GM12872 (cell line): ENCODE data around the gene FCN2.

ENCODE experiments used
- TF ChIP-seq, protein P1 (sequence below): IDR thresholded peaks from 3 replicates; pipeline ENCODE4 v1.5.1; 2011; ENCODE audit warnings: low read depth, mild to moderate bottlenecking, low read length, moderate library complexity; ENCODE audit not compliant: insufficient read depth

FCN2 gene

DNA sequence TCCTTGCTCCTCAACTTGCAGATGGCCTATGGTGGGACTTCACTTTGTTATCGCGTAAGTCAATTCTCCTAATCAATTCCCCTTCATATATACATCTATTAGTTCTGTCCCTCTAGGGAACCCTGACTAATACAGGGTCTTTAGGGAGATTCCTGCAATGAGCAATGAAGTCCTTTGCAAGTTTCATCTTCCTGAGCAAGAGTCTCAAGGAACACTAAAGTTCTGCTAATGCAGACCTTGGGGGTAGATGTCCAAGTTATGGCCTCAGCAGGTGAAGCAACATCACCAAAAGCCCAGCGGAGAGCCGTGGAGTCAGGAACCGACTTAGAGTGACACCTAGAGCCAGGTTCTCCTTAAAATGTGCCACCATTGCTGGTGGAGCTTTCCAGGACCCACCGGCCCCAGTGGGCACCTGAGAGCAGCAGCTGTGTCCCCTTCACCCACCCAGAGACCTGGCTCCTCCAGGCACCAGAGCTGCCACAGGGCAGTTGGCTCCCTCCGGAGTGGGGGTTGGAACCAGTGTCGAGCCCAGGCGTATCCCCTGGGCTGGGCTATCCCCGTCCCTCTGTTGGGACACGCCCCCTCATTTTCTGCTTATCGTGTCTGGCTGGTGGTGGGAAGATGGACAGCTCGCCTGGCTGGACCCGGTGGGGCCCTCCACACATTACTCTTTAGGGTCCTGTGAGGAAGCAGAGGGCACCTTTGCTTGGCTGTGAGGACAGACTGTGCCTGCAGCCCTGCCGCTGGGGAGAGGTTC, 48.0 kb downstream of the FCN2 start:
- TF ChIP-seq, protein P1, sequence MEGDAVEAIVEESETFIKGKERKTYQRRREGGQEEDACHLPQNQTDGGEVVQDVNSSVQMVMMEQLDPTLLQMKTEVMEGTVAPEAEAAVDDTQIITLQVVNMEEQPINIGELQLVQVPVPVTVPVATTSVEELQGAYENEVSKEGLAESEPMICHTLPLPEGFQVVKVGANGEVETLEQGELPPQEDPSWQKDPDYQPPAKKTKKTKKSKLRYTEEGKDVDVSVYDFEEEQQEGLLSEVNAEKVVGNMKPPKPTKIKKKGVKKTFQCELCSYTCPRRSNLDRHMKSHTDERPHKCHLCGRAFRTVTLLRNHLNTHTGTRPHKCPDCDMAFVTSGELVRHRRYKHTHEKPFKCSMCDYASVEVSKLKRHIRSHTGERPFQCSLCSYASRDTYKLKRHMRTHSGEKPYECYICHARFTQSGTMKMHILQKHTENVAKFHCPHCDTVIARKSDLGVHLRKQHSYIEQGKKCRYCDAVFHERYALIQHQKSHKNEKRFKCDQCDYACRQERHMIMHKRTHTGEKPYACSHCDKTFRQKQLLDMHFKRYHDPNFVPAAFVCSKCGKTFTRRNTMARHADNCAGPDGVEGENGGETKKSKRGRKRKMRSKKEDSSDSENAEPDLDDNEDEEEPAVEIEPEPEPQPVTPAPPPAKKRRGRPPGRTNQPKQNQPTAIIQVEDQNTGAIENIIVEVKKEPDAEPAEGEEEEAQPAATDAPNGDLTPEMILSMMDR: no peak

DNA sequence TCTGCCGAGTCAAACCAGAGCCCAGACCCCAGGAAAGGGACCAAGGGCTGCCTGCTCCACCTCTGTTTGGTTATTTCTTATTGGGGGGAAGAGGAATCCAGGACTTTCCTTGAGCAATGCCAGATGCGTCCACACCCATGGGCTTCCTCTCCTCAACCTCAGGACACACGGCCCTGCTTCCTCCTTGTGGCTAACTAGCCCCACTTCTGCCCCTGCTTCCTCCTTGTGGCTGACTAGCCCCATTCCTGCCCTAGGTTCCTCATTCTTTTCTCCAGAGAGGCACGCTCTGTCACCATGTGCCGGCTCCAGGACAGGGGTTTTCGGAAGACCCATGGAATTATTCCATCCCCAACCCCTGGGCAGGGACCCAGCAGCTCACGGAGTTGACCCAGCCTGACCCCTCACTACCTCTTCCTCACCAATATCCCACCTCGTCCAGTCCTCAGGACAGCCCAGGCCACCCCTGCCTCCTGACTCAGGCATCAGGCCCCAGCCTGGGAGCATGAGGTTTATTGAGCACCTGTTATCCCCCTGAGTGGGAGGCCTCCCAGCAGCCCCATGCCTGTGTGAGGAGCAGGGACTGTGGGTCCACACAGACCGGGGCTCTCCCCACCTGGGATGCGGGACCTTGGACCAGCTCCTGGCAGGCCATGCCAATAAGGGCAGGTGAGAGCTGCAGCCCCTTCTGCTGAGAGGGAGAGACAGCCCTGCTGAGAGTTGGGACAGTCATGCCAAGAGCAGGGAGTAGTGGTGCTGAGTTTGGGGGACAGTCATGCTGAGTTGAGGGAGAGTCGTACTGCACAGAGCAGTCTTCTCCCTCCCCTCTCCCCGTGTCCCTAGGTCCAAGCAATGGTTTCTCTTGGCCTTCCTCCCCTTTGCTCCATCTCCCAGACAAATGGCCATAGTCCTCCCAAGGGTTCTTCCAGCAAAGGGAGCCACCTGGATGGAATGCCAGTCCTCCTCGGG, 48.9 kb downstream of the FCN2 start:
- TF ChIP-seq, protein P1: no peak

DNA sequence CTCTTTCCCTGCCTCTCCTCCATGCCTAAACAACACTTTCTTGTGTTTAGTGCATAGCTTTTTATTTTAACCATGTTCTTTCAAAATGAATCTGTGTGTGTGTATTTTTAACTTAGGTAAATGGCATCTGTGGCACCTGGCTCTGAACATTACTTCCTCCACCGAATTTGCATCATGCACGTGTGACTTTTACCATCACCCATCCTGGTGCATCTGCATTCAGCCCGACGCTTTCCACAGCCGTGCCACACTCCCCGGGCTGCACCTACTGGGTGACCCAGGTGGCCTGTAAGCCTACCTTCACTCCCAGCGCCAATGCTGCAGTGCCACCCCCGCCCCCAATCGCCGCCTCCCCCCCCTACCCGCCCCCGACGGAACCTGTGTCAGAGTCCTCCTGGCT, 49.8 kb downstream of the FCN2 start:
- TF ChIP-seq, protein P1: no peak

DNA sequence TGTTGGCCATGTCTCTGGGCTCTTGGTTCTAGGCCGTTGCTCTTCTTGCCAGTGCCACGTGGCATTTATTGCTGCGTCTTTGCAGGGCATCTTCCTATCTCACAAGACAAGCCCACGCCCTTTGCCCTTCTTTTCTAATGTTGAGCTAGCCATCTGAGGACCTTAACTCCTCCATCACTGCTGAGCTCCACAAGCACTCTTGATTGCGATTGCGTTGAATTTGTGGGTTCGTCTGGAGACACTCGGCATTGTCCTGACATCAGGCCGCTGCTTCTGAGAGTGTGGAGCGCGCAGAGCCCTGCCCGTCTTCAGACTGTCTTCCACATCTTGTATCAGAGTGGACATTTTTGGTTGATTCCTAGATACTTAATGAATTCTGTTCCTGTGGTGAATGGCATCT, 51.6 kb downstream of the FCN2 start:
- TF ChIP-seq, protein P1: no peak

DNA sequence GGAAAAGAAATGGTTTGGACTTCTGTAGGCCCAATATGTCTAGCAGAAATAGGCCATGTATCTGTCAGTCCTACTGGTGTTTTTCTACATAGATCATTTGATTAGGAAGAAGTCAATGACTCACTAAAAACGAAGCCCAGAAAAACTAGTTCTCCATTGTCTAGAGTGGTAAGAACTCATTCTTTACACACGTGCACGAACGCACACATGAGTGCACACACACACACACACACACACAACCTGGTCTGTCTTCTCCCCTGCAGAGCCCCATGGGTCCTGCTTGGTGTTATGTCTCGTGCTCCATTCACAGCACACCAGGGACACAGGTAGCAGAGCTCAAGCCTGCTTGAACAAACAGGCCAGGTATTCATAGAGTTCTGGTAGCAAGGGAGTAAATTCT, 52.0 kb downstream of the FCN2 start:
- TF ChIP-seq, protein P1: no peak

DNA sequence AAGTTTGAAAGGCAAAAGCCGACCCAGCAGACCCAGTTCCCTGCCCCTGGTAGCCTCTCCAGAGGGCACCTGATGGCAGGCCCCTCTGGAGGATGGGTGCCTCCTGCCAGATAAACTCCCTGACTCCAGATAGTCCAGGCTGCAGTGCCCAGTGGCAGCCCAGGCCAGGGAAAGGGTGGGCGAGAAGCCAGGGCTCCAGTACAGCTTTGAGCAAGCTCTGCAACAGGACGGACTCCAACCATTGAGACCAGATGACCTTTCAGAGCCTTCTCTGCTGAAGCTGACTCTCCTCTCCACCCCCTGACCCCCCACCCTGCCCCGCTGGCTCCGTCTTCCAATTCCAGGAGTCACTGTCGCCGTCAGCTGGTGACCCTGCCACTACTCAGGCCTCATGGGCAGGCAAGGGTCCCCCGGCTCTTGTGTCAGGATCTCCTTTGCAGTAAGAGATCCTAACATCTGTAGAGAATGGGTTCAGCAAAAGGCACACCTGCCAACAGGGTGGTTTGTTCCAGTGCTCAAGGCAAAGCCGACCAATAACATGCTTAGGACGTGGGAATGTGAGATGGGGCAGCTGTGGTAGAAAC, 52.6 kb downstream of the FCN2 start:
- TF ChIP-seq, protein P1: no peak

DNA sequence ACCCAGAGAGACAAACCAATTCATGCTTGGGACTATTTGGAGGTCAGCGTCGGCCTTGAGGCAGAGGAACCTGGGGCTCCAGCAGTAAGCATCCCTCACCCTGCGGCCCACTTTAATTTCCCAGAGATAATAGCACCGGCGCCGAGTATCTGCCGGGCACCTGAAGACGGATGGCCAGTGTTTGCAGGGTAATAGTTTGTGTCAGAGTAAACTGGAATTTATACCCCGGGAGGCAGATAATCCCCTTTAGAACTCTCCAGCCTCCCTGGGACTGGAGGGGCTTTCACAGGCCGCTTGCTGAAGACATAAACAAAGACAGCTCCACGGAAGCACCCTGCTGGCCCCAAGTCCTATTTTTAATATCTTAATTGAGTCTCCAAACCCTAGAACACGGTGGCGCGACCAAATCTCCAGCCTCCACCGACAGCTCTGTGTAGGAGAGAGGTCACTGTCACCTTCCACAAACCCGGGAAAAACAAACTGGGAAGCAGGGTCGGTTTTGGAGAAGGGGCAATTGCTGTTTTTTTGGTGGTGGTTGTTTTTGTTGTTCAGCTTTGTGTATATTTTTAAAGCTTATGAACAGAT, 54.5 kb downstream of the FCN2 start:
- TF ChIP-seq, protein P1: no peak
